ENCODE measurements around the gene RALGAPA1.
"Not testable (repeated sequence)": the region's sequence is repeated elsewhere in the genome, so short reads cannot be mapped to it uniquely, and the experiment has no call there.

The RALGAPA1 gene

DNA sequence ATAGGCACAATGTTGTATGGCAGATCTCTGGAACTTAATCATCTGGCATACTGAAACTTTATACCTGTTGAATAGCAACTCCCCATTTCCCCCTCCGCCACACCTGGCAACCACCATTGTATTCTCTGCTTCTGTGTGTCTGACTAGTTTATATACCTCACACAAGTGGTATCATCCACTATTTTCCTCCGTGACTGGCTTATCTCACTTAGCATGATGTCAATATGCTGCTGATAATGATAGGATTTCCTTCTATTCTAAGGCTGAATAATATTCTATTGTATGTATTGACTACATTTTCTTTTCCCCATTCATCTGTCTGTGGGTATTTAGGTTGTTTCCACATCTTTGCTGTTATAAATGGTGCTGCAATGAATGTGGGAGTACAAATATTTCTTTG lies 38.5 kb upstream of the RALGAPA1 start:
- no peaks in the 10 kb centered on the region for H3K27me3 ChIP-seq (ENCODE audit: low read depth, low read length)
- peaks cover 4% of the 10 kb centered on the region for H3K36me3 ChIP-seq (replicated peaks; ENCODE audit: low read depth, low read length)
- 0 out of 2 replicates have a peak, but pooled peaks cover 3% of the 10 kb centered on the region for H3K4me1 ChIP-seq (ENCODE audit: low read length)
- H3K9ac ChIP-seq (ENCODE audit: low read length) = no peak overlapping the region
- no peak overlapping the region for H2AFZ ChIP-seq (ENCODE audit: low read depth, low read length)
- no peaks in the 10 kb centered on the region for H3K9me3 ChIP-seq (ENCODE audit: insufficient read depth, low read length)
- no peak overlapping the region for H3K4me2 ChIP-seq (ENCODE audit: low read length)
- no peak overlapping the region for H3K27ac ChIP-seq (ENCODE audit: low read length)
- no peaks in the 10 kb centered on the region for H3K79me2 ChIP-seq (ENCODE audit: low read length)
- TF ChIP-seq EZH2phosphoT487 (IDR thresholded peaks at IDR 0.05; ENCODE audit: low read depth) = no peak
- TF ChIP-seq, protein P1, sequence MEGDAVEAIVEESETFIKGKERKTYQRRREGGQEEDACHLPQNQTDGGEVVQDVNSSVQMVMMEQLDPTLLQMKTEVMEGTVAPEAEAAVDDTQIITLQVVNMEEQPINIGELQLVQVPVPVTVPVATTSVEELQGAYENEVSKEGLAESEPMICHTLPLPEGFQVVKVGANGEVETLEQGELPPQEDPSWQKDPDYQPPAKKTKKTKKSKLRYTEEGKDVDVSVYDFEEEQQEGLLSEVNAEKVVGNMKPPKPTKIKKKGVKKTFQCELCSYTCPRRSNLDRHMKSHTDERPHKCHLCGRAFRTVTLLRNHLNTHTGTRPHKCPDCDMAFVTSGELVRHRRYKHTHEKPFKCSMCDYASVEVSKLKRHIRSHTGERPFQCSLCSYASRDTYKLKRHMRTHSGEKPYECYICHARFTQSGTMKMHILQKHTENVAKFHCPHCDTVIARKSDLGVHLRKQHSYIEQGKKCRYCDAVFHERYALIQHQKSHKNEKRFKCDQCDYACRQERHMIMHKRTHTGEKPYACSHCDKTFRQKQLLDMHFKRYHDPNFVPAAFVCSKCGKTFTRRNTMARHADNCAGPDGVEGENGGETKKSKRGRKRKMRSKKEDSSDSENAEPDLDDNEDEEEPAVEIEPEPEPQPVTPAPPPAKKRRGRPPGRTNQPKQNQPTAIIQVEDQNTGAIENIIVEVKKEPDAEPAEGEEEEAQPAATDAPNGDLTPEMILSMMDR (IDR thresholded peaks at IDR 0.05; ENCODE audit: low read depth, low read length) = no peak
- H4K20me1 ChIP-seq (ENCODE audit: insufficient read depth, low read length) = no peaks in the 10 kb centered on the region
- H3K4me3 ChIP-seq (ENCODE audit: low read length) = no peak overlapping the region

DNA sequence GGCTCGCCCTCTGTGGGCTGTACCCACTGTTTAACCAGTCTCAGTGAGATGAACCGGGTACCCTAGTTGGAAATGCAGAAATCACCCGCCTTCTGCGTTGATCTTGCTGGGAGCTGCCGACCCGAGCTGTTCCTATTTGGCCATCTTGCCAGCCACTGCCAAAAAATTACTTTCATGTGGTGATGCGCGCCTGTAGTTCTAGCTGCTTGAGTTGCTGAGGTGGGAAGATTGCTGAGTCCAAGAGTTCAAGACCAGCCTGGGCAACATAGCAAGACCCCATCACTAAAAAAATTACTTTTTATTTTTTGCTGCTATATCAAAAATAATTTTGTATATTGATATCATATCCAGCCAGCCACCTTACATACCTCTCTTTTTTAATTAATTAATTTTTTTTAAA lies 35.4 kb upstream of the RALGAPA1 start:
- 0 out of 2 replicates have a peak, but pooled peaks cover 3% of the 10 kb centered on the region for H3K4me1 ChIP-seq (ENCODE audit: low read length)
- no peak overlapping the region for H3K27ac ChIP-seq (ENCODE audit: low read length)
- no peak for TF ChIP-seq EZH2phosphoT487 (IDR thresholded peaks at IDR 0.05; ENCODE audit: low read depth)
- TF ChIP-seq, protein P1 (IDR thresholded peaks at IDR 0.05; ENCODE audit: low read depth, low read length) = no peak
- no peak overlapping the region for H2AFZ ChIP-seq (ENCODE audit: low read depth, low read length)
- H3K9me3 ChIP-seq (ENCODE audit: insufficient read depth, low read length) = no peaks in the 10 kb centered on the region
- H3K79me2 ChIP-seq (ENCODE audit: low read length) = no peaks in the 10 kb centered on the region
- H3K27me3 ChIP-seq (ENCODE audit: low read depth, low read length) = no peaks in the 10 kb centered on the region
- H3K36me3 ChIP-seq (replicated peaks; ENCODE audit: low read depth, low read length) = no peaks in the 10 kb centered on the region
- no peak overlapping the region for H3K9ac ChIP-seq (ENCODE audit: low read length)
- no peak overlapping the region for H3K4me3 ChIP-seq (ENCODE audit: low read length)
- H4K20me1 ChIP-seq (ENCODE audit: insufficient read depth, low read length) = no peaks in the 10 kb centered on the region
- H3K4me2 ChIP-seq (ENCODE audit: low read length) = no peak overlapping the region

DNA sequence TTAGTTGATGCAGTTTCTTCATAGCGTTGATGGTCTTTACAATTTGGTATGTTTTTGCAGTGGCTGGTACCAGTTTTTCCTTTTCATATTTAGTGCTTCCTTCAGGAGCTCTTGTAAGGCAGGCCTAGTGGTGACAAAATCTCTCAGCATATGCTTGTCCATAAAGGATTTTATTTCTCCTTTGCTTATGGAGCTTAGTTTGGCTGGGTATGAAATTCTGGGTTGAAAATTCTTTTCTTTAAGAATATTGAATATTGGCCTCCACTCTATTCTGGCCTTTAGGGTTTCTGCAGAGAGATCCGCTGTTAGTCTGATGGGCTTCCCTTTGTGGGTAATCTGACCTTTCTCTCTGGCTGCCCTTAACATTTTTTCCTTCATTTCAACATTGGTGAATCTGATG lies 33.1 kb upstream of the RALGAPA1 start:
- H3K9me3 ChIP-seq (ENCODE audit: insufficient read depth, low read length); H3K4me1 ChIP-seq (ENCODE audit: low read length); H2AFZ ChIP-seq (ENCODE audit: low read depth, low read length); H4K20me1 ChIP-seq (ENCODE audit: insufficient read depth, low read length); H3K79me2 ChIP-seq (ENCODE audit: low read length); H3K36me3 ChIP-seq (replicated peaks; ENCODE audit: low read depth, low read length); H3K27ac ChIP-seq (ENCODE audit: low read length); H3K27me3 ChIP-seq (ENCODE audit: low read depth, low read length); H3K9ac ChIP-seq (ENCODE audit: low read length); H3K4me3 ChIP-seq (ENCODE audit: low read length); H3K4me2 ChIP-seq (ENCODE audit: low read length): not testable (repeated sequence)

DNA sequence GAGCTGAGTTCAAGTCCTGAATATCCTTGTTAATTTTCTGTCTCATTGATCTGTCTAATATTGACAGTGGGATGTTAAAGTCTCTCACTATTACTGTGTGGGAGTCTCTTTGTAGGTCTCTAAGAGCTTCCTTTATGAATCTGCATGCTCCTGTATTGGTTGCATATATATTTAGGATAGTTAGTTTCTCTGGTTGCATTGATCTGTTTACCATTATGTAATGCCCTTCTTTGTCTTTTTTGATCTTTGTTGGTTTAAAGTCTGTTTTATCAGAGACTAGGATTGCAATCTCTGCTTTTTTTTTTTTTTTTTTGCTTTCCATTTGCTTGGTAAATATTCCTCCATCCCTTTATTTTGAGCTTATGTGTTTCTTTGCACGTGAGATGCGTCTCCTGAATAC lies 32.6 kb upstream of the RALGAPA1 start:
- H3K27me3 ChIP-seq (ENCODE audit: low read depth, low read length); H3K36me3 ChIP-seq (replicated peaks; ENCODE audit: low read depth, low read length); H3K9me3 ChIP-seq (ENCODE audit: insufficient read depth, low read length); H2AFZ ChIP-seq (ENCODE audit: low read depth, low read length); H3K27ac ChIP-seq (ENCODE audit: low read length); H3K4me1 ChIP-seq (ENCODE audit: low read length); H3K9ac ChIP-seq (ENCODE audit: low read length); H3K4me3 ChIP-seq (ENCODE audit: low read length); H4K20me1 ChIP-seq (ENCODE audit: insufficient read depth, low read length); H3K4me2 ChIP-seq (ENCODE audit: low read length); H3K79me2 ChIP-seq (ENCODE audit: low read length): not testable (repeated sequence)

DNA sequence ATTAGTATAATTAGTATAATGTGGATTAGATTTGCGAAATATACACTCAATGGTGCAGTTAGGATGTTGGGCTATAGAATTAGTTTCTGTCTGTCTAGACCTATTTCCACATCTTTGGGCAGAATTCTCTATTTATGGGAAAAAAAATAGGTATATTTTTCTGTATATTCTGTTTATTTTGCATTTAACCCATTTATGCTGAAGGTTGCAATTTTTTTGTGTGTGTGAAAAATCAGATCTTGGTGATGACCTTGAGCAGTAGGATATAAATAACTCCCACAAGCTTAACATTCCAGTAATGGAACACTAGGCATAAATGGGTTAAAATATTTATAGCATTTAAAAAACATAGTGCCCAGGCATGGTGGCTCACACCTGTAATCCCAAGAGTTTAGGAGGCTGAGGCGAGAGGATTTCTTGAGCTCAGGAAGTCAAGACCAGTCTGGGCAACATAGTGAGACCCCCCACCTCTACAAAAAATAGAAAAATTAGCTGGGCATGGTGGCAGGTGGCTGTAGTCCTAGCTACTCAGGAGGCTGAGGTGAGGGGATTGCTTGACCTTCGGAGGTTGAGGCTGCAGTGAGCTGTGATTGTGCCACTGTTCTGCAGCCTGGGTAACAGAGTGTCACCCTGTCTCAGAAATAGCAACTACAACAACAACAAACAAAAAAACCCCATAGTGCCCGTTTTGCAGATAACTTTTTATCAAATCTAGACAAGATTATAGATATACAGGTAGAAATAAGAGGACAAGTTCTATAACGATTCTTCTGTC lies 26.3 kb upstream of the RALGAPA1 start:
- no peaks in the 10 kb centered on the region for H4K20me1 ChIP-seq (ENCODE audit: insufficient read depth, low read length)
- H3K79me2 ChIP-seq (ENCODE audit: low read length) = no peaks in the 10 kb centered on the region
- H3K9me3 ChIP-seq (ENCODE audit: insufficient read depth, low read length) = no peaks in the 10 kb centered on the region
- H3K4me1 ChIP-seq (ENCODE audit: low read length) = no peaks in the 10 kb centered on the region
- no peak overlapping the region for H3K4me2 ChIP-seq (ENCODE audit: low read length)
- H3K27me3 ChIP-seq (ENCODE audit: low read depth, low read length) = no peaks in the 10 kb centered on the region
- no peak overlapping the region for H3K27ac ChIP-seq (ENCODE audit: low read length)
- no peak overlapping the region for H3K4me3 ChIP-seq (ENCODE audit: low read length)
- TF ChIP-seq EZH2phosphoT487 (IDR thresholded peaks at IDR 0.05; ENCODE audit: low read depth) = no peak
- TF ChIP-seq, protein P1 (IDR thresholded peaks at IDR 0.05; ENCODE audit: low read depth, low read length) = no peak
- no peak overlapping the region for H2AFZ ChIP-seq (ENCODE audit: low read depth, low read length)
- H3K9ac ChIP-seq (ENCODE audit: low read length) = no peak overlapping the region
- H3K36me3 ChIP-seq (replicated peaks; ENCODE audit: low read depth, low read length) = no peaks in the 10 kb centered on the region
